HL-60/S4 (cell line): ENCODE measurements around the gene CACFD1.

Experiments used
- in situ Hi-C: fragments of 300-500 bp; cut with MboI; formaldehyde crosslinking; loops from 2 replicates; pipeline ENCODE4 v1.14.3; 2022; ENCODE audit warnings: low sequenced_read_pairs

CACFD1 gene

GRCh38 chr9:133478851-133479711, 19.3 kb downstream of the CACFD1 start, which contains the start of gene SLC2A6:
SLC2A6 (minus strand) TSS chr9:133479099; CDS start chr9:133479059, 40 bp downstream.
- in situ Hi-C loops, result no loop called here

GRCh38 chr9:133483611-133484010, 23.8 kb downstream of the CACFD1 start:
- in situ Hi-C loops, result loop anchor here (10.0 kb wide), 1 partner anchor 299 kb away; no protein-coding TSS in a partner anchor

GRCh38 chr9:133484671-133485437, 25.1 kb downstream of the CACFD1 start:
- in situ Hi-C loops, result loop anchor here (10.0 kb wide), 1 partner anchor 300 kb away; no protein-coding TSS in a partner anchor

- in situ Hi-C loops, result loop anchor here (10.0 kb wide), 1 partner anchor 301 kb away; no protein-coding TSS in a partner anchor
Observed at GRCh38 chr9:133485531-133486260, 25.9 kb downstream of the CACFD1 start.

- in situ Hi-C loops, result loop anchor here (10.0 kb wide), 1 partner anchor 303 kb away; no protein-coding TSS in a partner anchor
Observed at GRCh38 chr9:133487331-133487725, 27.6 kb downstream of the CACFD1 start.

GRCh38 chr9:133488686-133489252, 29.0 kb downstream of the CACFD1 start:
- in situ Hi-C loops, result loop anchor here (10.0 kb wide), 1 partner anchor 304 kb away; no protein-coding TSS in a partner anchor

- in situ Hi-C loops, result loop anchor here (10.0 kb wide), 1 partner anchor 305 kb away; no protein-coding TSS in a partner anchor
Observed at GRCh38 chr9:133489253-133490190, 29.7 kb downstream of the CACFD1 start.

GRCh38 chr9:133490201-133490681, 30.5 kb downstream of the CACFD1 start:
- in situ Hi-C loops, result no loop called here

GRCh38 chr9:133490865-133491655, 31.3 kb downstream of the CACFD1 start:
- in situ Hi-C loops, result no loop called here

- in situ Hi-C loops, result no loop called here
Observed at GRCh38 chr9:133491656-133491925, 31.8 kb downstream of the CACFD1 start.

GRCh38 chr9:133492061-133493021, 32.6 kb downstream of the CACFD1 start:
- in situ Hi-C loops, result no loop called here

GRCh38 chr9:133493428-133493827, 33.6 kb downstream of the CACFD1 start:
- in situ Hi-C loops, result no loop called here

GRCh38 chr9:133493845-133494540, 34.2 kb downstream of the CACFD1 start:
- in situ Hi-C loops, result no loop called here

GRCh38 chr9:133494636-133495326, 35.0 kb downstream of the CACFD1 start:
- in situ Hi-C loops, result no loop called here

GRCh38 chr9:133495327-133496293, 35.8 kb downstream of the CACFD1 start:
- in situ Hi-C loops, result no loop called here
